Keratinocyte (primary cell): Measurements from ENCODE around the gene DKK3.

ENCODE experiments used
- EZH2 ChIP-seq: IDR thresholded peaks from one replicate; pipeline ENCODE4 v1.6.1; 2012; ENCODE audit warnings: inconsistent platforms, mild to moderate bottlenecking, low read length, moderate library complexity
- TF ChIP-seq, protein P1 (sequence below), 3 experiments: IDR thresholded peaks in 1 of 3; conservative IDR thresholded peaks in 1 of 3; optimal IDR thresholded peaks in 1 of 3; 2 replicates in 2 of 3; 3 replicates in 1 of 3; pipeline versions ENCODE3 to v1.5.1; 2011; ENCODE audit warnings: low read length in 3 of 3, mild to moderate bottlenecking in 3 of 3, moderate library complexity in 2 of 3, control low read depth in 1 of 3, inconsistent platforms in 1 of 3; ENCODE audit not compliant: insufficient read depth in 2 of 3; ENCODE audit errors: extremely low read depth in 1 of 3

DNA sequence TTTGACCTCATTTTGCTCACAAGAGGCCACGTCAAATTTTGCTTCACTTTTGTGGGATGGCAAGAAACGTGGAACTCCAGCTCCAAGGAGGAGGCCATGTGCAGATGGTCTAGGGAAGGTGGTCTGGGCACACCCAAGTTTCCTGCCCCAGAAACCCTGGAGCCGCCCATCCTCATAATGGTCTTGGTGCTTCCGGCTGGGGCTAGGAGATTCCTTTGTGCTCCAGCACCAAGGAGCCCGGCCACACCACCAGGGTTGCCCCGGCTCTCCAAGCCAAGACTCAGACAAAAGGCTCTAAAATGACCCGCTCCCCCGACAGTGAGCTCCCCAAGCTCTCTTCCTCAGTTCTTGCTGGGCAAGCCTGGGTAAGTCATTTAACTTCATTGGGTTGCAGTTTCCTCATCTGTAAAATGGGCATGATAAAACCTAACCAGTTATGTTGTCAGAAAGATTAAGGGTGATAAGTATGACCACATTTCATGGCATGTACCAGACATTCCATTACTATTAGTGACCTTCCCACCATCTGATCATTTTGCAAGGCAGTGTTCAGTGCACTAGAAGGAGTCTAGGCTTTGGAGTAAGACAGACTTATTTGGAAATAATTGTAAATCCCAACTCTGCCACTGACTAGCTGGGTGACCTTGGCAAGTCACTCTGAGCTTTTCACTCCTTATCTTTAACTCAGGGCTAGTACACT, 23.3 kb downstream of the DKK3 start:
- TF ChIP-seq, protein P1, sequence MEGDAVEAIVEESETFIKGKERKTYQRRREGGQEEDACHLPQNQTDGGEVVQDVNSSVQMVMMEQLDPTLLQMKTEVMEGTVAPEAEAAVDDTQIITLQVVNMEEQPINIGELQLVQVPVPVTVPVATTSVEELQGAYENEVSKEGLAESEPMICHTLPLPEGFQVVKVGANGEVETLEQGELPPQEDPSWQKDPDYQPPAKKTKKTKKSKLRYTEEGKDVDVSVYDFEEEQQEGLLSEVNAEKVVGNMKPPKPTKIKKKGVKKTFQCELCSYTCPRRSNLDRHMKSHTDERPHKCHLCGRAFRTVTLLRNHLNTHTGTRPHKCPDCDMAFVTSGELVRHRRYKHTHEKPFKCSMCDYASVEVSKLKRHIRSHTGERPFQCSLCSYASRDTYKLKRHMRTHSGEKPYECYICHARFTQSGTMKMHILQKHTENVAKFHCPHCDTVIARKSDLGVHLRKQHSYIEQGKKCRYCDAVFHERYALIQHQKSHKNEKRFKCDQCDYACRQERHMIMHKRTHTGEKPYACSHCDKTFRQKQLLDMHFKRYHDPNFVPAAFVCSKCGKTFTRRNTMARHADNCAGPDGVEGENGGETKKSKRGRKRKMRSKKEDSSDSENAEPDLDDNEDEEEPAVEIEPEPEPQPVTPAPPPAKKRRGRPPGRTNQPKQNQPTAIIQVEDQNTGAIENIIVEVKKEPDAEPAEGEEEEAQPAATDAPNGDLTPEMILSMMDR (optimal IDR thresholded peaks at IDR 0.05 in 1 of 3, IDR thresholded peaks at IDR 0.05 in 1 of 3, conservative IDR thresholded peaks at IDR 0.05 in 1 of 3; ENCODE audit: extremely low read depth in 1 of 3, insufficient read depth in 2 of 3, low read length in 3 of 3) = no peak
- TF ChIP-seq EZH2 = no peak
